ENCODE measurements around the gene DUSP7. TPM values are rescaled to one million over a fixed set of nuclear protein-coding genes. Genes with fewer than 3 reads are reported as not detected.

DUSP7 gene
- total and polyA plus RNA-seq, 9 of the 15 experiments (the other 6 are each of a cell fraction or from before 2014, with no cell fraction given) = 0.45 to 15.8 (median 8.2) TPM

GRCh38 chr3:52056521-52056967, at the start of gene DUSP7 (continued):
- TF ChIP-seq MEF2D (tag; conservative IDR thresholded peaks at IDR 0.05; ENCODE audit: low read depth) (no peak), SREBF1 (IDR thresholded peaks at IDR 0.05; ENCODE audit: borderline replicate concordance, low read depth, low read length) (no peak), ZKSCAN8 (CRISPR knock-in tag; IDR thresholded peaks at IDR 0.05) (no peak), BRCA1 (IDR thresholded peaks at IDR 0.05) (no peak), BRCA1 (CRISPR knock-in tag; IDR thresholded peaks at IDR 0.05) (no peak), SRSF7 (optimal IDR thresholded peaks at IDR 0.05; ENCODE audit: low read depth, low read length) (no peak), YBX1 (IDR thresholded peaks at IDR 0.05) (no peak), KLF1 (tag; IDR thresholded peaks at IDR 0.05) (no peak), POU5F1 (IDR thresholded peaks at IDR 0.05; ENCODE audit: borderline replicate concordance, low read depth, low read length, partially characterized antibody) (no peak), TBL1XR1 (IDR thresholded peaks at IDR 0.05; ENCODE audit: low read length in 2 of 2) (no peak), NFIX (CRISPR knock-in tag; IDR thresholded peaks at IDR 0.05; ENCODE audit: low read depth) (no peak), RBM34 (IDR thresholded peaks at IDR 0.05; ENCODE audit: borderline replicate concordance, insufficient read depth, low read length) (no peak), HDAC1 (IDR thresholded peaks at IDR 0.05) (no peak), MCM7 (IDR thresholded peaks at IDR 0.05) (no peak), TAF9B (IDR thresholded peaks at IDR 0.05; ENCODE audit: partially characterized antibody) (no peak), SMARCA4 (IDR thresholded peaks at IDR 0.05) (no peak), EP400 (IDR thresholded peaks at IDR 0.05) (no peak), CTCF (IDR thresholded peaks at IDR 0.05 in 2 of 3, conservative IDR thresholded peaks at IDR 0.05 in 1 of 3; ENCODE audit: insufficient read depth in 2 of 3, low read depth in 1 of 3, low read length in 3 of 3) (no peak), LARP7 (IDR thresholded peaks at IDR 0.05) (no peak), HNRNPUL1 (IDR thresholded peaks at IDR 0.05; ENCODE audit: low read length) (no peak), BRD4 (IDR thresholded peaks at IDR 0.05) (no peak), DACH1 (IDR thresholded peaks at IDR 0.05; ENCODE audit: partially characterized antibody) (no peak)
- TF ChIP-seq, protein P1, sequence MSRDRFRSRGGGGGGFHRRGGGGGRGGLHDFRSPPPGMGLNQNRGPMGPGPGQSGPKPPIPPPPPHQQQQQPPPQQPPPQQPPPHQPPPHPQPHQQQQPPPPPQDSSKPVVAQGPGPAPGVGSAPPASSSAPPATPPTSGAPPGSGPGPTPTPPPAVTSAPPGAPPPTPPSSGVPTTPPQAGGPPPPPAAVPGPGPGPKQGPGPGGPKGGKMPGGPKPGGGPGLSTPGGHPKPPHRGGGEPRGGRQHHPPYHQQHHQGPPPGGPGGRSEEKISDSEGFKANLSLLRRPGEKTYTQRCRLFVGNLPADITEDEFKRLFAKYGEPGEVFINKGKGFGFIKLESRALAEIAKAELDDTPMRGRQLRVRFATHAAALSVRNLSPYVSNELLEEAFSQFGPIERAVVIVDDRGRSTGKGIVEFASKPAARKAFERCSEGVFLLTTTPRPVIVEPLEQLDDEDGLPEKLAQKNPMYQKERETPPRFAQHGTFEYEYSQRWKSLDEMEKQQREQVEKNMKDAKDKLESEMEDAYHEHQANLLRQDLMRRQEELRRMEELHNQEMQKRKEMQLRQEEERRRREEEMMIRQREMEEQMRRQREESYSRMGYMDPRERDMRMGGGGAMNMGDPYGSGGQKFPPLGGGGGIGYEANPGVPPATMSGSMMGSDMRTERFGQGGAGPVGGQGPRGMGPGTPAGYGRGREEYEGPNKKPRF (IDR thresholded peaks at IDR 0.05; ENCODE audit: low read depth, low read length) = no peak
- TF ChIP-seq, protein P2, sequence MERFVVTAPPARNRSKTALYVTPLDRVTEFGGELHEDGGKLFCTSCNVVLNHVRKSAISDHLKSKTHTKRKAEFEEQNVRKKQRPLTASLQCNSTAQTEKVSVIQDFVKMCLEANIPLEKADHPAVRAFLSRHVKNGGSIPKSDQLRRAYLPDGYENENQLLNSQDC (CRISPR knock-in tag; IDR thresholded peaks at IDR 0.05) = no peak
- TF ChIP-seq, protein P3, sequence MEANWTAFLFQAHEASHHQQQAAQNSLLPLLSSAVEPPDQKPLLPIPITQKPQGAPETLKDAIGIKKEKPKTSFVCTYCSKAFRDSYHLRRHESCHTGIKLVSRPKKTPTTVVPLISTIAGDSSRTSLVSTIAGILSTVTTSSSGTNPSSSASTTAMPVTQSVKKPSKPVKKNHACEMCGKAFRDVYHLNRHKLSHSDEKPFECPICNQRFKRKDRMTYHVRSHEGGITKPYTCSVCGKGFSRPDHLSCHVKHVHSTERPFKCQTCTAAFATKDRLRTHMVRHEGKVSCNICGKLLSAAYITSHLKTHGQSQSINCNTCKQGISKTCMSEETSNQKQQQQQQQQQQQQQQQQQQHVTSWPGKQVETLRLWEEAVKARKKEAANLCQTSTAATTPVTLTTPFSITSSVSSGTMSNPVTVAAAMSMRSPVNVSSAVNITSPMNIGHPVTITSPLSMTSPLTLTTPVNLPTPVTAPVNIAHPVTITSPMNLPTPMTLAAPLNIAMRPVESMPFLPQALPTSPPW (CRISPR knock-in tag; IDR thresholded peaks at IDR 0.05) = peak; percentile 85
